Stimulated activated CD4-positive, alpha-beta T cell treated with anti-CD3 and anti-CD28 coated beads, TNF-alpha, amount 100 ng/mL, for 48 hours (primary cell): Measurements from ENCODE around the gene NHLRC1.
"Not testable (repeated sequence)": the region's sequence is repeated elsewhere in the genome, so short reads cannot be mapped to it uniquely, and the experiment has no call there.

Source experiments
- DNase-seq, 3 donors: peaks; one replicate each; pipeline ENCODE4 v3.0.0-alpha.2; 2020; ENCODE audit warnings: low read depth in 3 of 3

The NHLRC1 gene

DNA sequence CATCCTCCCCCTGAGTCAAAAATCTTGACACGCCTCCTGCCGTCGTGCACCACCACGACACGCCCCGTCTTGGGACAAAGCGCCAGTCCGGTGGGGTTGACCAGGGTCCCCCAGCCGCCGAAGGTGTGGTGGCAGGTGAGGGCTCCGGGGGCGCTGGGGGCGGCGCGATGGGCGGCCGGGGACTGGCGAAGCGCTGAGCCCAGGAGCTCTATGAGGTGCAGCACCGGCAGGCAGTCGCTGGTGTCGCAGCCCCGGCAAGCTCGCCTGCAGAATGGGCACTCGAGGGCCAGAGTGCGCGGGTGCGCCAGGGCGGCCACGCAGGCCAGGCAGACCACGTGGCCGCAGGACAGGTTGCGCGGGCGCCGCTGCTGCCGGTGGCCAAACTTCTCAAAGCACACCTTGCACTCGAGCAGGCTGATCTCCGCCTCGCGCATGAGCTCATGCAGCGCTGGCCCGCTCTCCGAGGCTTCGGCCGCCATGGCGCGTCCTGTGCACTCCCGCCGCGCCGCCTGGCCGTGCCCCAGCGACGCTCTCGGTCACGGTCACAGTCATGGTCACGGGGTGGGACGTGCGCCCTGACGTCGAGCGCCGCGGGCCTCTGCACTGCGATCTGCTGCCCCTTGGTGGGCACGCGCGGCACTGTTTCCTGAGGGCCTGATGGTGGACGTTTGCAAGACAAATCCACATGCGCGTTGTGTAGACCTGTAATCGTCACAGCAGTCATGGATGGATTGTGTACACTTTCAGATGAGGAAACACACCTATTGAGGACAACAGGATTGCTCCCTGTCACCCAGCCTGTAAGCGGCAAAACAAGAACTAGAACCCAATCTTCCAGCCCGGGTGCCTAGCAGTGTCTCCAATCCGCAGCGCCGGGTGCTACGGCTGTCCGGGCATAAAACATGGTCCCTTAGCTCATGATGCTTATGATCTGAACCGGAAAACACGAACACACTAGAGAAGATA is at the start of gene NHLRC1:
Gene NHLRC1, minus strand, starts transcription at position 550 of the 966 bp plus-strand sequence. Its CDS starts 71 bp downstream, at position 479.
- peak; percentile 46 to 74 (median 71) for DNase-seq

DNA sequence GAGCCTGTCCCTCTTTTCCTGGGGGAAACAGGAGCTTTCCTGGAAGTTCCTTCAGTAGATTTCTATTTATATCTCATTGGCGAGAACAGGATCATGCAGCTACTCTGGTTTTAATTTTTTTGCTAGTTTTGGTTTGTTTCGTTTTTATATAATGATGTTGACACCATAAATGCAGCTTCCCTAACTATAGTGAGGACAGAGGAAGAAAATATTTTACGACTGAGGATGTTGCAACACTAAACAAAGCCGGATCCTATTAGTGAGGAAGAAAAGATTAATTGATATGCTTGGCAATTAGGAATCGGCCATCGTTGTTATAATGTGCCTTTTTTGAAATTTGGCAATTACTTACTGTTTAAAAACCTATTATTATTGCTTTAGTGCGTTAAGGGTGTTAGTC is 49.4 kb upstream of the NHLRC1 start:
- no peak for DNase-seq

DNA sequence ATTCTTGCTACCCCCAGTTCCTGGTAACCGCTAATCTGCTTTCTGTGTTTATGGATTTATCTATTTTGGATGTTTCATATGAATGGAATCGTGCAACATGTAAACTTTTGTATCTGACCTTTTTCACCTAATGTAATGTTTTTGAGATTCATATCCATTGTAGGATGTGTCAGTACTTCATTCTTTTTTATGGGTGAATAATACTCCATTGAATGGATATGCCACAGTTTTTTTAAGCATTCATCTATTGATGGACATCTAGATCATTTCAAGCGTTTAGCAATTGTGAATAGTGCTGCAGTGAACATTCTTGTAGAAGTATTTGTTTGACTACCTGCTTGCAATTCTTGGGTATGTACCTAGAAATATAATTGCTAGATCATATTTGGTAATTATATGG is 45.8 kb upstream of the NHLRC1 start:
- DNase-seq: no peak

DNA sequence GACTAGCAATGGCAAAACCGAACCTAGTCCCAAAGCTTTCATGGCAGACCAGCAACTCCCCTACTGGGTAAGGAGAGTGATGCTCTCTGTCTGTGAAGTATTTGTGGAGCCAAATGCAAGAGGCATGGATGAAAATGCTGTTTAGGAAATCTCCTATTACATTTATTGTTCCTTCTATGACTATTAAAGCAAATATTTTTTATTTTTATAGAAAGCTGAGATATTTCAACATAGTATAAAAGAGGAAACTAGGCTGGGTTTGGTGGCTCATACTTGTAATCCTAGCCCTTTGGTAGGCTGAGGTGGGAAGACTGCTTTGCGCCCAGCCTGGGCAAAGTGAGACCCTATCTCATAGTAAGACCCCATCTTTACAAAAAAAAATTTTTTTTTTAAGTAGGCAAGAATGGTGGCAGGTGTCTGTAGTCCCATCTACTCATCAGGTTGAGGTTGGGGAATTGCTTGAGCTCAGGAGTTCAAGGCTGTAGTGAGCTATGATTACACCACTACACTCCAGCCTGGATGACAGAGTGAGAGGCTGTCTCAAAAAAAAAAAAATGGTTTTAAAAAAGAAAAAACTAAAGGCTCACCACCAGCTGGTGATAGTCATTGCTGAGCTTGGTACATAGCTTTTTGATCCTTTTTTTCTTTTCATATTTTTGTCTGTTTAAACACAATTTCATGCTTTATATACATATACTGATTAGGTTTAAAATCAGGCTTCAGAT is 44.0 kb upstream of the NHLRC1 start:
- DNase-seq: no peak

DNA sequence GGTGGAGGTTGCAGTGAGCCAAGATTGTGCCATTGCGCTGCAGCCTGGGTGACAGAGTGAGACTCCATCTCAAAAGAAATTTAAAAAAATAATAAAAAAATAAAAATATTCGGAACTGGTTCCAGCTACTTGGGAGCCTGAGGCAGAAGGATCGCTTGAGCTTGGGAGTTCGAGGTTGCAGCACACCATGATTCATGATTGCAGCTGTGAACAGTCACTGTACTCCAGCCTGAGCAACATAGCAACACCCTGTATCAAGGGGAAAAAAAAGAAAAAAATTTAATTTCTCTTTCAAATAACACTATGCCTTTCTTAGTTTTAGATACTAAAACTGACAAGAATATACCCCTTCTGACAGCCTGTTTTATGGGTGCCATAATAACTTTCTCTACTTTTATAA is 43.3 kb upstream of the NHLRC1 start:
- DNase-seq: no peak

- DNase-seq: no peak
Observed at GRCh38 chr6:18162401-18162800, 39.9 kb upstream of the NHLRC1 start.

GRCh38 chr6:18161431-18161830 is 39.0 kb upstream of the NHLRC1 start:
- DNase-seq: no peak

GRCh38 chr6:18160911-18161310 is 38.4 kb upstream of the NHLRC1 start:
- DNase-seq: no peak

- peak in 2 of 3 donors; percentile 10 to 29 for DNase-seq
Observed at GRCh38 chr6:18155864-18156421, 33.5 kb upstream of the NHLRC1 start.

DNA sequence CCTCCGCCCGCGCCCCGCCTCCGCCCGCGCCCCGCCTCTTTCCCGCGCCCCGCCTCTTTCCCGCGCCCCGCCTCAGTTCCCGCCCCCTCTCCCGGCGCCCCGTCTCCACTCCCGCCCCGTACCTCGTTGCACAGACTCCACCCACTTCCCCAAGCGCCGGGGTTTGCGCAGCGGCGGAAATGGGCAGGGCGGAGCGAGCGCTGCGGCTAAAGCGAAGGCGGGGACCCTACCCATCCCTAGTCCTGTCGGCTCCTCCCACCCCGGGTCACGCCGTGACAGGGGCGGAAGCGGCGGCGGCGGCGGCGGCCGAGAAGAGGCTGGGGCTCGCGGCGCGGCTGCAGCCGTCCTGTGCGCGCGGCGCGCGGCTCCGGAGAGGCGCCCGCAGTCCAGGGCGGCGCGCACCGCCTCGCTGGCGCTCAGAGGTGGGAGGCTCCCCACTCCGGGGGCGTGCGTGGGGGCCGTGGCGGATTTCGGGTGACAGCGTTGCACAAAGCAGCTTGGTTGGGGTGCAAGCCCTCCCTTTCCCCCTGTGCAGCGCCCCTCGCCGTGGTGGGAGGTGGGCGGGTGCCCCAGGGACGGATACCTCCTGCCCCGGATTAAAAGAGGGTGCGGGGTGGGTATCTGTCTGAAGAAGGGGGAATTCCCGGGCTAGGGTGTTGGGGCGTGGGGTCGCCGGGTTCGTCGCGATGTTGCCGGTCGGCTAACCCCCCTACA is 32.8 kb upstream of the NHLRC1 start, which contains the start of gene KDM1B:
Gene KDM1B, plus strand, starts transcription at position 273 of the 714 bp plus-strand sequence. CDS start 4,474 bp downstream, outside the sequence.
- peak; percentile 94 to 98 (median 95) for DNase-seq

GRCh38 chr6:18154507-18155149 is 32.2 kb upstream of the NHLRC1 start, which contains the start of gene TPMT:
TSS of gene TPMT (minus strand) at chr6:18155077. CDS start at chr6:18149127, 5,950 bp downstream.
- no peak for DNase-seq

DNA sequence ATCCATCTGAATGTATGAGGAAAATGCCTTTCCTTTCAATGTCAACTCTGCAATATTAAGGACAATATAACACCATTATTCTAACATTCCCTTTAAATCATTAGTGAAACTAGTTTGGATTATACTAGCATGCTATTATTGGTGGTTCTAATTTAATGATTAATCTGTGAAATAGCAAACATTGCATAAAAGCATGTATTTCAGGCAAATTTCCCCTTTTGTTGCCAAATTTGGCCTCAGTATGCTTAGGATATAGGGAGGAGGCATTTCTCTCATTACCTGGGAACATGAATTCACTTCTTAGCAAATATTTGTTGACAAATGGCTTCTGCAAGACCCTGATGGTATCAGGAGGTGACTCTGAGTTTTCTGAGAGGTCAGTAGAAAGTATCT is 30.8 kb upstream of the NHLRC1 start:
- no peak for DNase-seq

DNA sequence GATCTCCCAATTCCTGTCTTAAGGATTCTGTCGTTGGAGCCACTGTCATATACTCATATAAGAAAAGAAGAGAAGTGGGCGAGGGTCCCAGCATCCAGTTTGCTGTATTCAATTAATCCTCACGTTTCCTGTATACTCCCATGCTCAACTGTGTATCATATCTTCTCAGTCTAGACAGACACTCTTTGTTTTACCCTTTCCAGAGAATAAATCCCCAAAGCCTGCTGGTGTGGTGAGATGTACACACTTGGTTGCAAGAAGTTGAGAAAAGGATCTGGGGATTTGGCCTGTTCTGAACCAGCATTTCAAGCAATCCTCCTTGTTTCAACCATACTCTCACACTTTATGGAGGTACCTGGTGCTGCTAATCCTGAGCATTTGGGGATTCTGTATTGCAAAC is 29.3 kb upstream of the NHLRC1 start:
- no peak for DNase-seq

GRCh38 chr6:18151391-18151790 is 28.9 kb upstream of the NHLRC1 start:
- not testable (repeated sequence) for DNase-seq

GRCh38 chr6:18148304-18149025 is 26.0 kb upstream of the NHLRC1 start:
- DNase-seq: no peak

GRCh38 chr6:18147616-18148015 is 25.1 kb upstream of the NHLRC1 start:
- no peak for DNase-seq

DNA sequence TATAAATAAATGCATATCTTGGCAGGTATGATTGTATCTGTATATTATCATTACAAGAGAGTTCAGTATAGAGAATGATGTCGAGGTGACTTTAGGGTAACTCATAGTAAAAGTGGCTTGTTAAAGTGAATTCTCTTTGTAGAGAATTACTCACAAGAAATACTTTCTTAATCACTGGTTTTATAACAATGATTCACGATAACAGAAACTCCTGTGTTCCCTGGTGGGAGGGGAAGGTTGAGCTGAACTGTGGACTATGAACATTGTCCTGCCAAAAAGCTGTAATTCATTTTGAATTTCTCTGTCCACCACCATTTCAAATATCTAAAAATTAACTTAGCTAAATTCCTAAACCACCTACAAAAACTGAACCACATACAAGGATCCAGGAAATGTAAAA is 24.7 kb upstream of the NHLRC1 start:
- no peak for DNase-seq

DNA sequence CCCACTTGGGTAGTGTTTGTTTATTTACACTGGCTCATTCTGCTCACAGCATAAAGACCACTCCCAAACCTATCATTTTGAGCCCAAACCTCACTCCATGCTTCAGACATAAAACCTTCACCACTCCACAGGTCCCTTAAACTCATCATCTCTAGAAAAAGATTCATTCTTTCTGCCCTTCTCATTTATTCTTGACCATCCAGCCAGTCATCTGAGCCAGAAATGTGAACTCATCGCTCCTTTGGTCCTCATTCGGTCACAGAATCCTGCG is 20.0 kb upstream of the NHLRC1 start:
- no peak for DNase-seq

DNA sequence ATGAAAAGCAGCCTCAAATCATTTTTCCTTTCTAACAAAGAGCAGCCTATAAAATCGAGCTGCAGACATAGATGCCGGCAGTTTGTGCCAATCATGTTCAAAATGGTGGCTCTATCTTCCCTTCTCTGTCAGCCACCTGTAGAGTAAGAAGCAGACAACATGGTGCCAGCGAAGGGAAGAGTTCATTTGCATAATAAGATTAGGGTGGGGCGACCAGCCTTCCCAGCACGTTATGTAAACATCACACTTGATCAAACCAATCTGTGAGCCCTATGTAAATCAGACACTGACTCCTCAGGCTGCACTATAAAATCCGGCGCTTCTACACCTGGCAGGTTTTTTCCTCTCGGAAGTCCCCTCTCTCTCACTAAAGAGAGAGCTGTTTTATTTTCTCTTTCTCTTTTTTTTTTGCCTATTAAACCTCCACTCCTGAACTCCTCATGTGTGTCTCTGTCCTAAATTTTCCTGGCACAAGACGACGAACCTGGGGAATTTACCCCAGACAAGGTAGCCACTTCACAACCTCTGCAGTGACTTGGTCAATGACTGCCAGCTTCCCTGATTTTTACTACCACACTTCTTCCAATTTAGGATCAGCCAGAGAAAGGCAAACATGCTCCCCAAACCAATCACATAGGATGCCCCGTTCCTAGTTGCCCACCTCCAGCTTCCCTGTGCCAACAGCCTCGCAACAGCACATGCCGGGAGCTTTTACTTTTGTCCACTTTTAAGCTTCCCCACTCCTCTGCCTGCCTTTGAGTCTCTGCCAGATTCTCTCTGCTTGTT is 19.5 kb upstream of the NHLRC1 start:
- DNase-seq: no peak
